HG02571 (cell line): ENCODE data around the gene DNAH3.
A peak's percentile ranks its signal among the peaks of the same experiment; 100 is the strongest.

Experiments
- ATAC-seq: cut with Tn5 transposase; IDR thresholded peaks from one replicate; pipeline ENCODE4 v1.9.1; 2021; ENCODE audit warnings: mild to moderate bottlenecking, moderate library complexity; ENCODE audit not compliant: unreplicated experiment

Gene DNAH3

GRCh38 chr16:20916289-20916688, 234.4 kb downstream of the DNAH3 start:
- no peak for ATAC-seq

- no peak for ATAC-seq
These were observed 239.3 kb downstream of the DNAH3 start for GRCh38 chr16:20911361-20911760.

- ATAC-seq = no peak
These were observed 239.8 kb downstream of the DNAH3 start for GRCh38 chr16:20910781-20911321.

- no peak for ATAC-seq
These were observed 244.0 kb downstream of the DNAH3 start for GRCh38 chr16:20906341-20907255.

- ATAC-seq = no peak
These were observed 245.1 kb downstream of the DNAH3 start for GRCh38 chr16:20905576-20905975.

- ATAC-seq = no peak
These were observed 246.1 kb downstream of the DNAH3 start for GRCh38 chr16:20904507-20905081.

GRCh38 chr16:20903899-20904506, 246.6 kb downstream of the DNAH3 start:
- no peak for ATAC-seq

- ATAC-seq = no peak
These were observed 247.3 kb downstream of the DNAH3 start for GRCh38 chr16:20903116-20903898.

GRCh38 chr16:20902426-20902825, 248.2 kb downstream of the DNAH3 start:
- no peak for ATAC-seq

GRCh38 chr16:20901436-20902112, 249.1 kb downstream of the DNAH3 start:
- ATAC-seq = no peak

- peak; percentile 1 for ATAC-seq
These were observed 249.6 kb downstream of the DNAH3 start for GRCh38 chr16:20901068-20901435.

GRCh38 chr16:20900299-20901067, 250.2 kb downstream of the DNAH3 start, which contains the start of the genes DCUN1D3 and LYRM1:
TSS of gene DCUN1D3 (minus strand) at chr16:20900358. CDS start at chr16:20862538, 37,820 bp downstream.
TSS of gene LYRM1 (plus strand) at chr16:20900771. CDS start at chr16:20915556, 14,785 bp downstream.
- ATAC-seq = peak; percentile 70

- ATAC-seq = no peak
These were observed 251.0 kb downstream of the DNAH3 start for GRCh38 chr16:20899477-20900298.

- no peak for ATAC-seq
These were observed 251.6 kb downstream of the DNAH3 start for GRCh38 chr16:20899071-20899470.

- ATAC-seq = no peak
These were observed 252.7 kb downstream of the DNAH3 start for GRCh38 chr16:20897922-20898321.

- no peak for ATAC-seq
These were observed 253.3 kb downstream of the DNAH3 start for GRCh38 chr16:20897253-20897897.

- no peak for ATAC-seq
These were observed 256.3 kb downstream of the DNAH3 start for GRCh38 chr16:20894388-20894787.
